Measurements from ENCODE around the gene TBC1D9.

TBC1D9 gene

GRCh38 chr4:140738139-140738538, 18.0 kb downstream of the TBC1D9 start:
- Histone ChIP-seq H2AK5ac (ENCODE audit: low read length) (no peak overlapping the region), H3K4ac (ENCODE audit: low read depth, low read length) (no peak overlapping the region), H3K4me3 (ENCODE audit: low read length) (no peak overlapping the region), H3K27me3 (ENCODE audit: insufficient read depth, low read length, poor library complexity) (no peaks in the 10 kb centered on the region), H3K27ac (ENCODE audit: low read depth, low read length) (peak overlapping the region; percentile 36), H2BK15ac (replicated peaks; ENCODE audit: low read depth) (peak overlapping the region; percentile 9), H3K79me1 (ENCODE audit: low read length) (peaks cover 1% of the 10 kb centered on the region), H3K4me1 (ENCODE audit: control insufficient read depth, low read depth, low read length) (peaks cover 25% of the 10 kb centered on the region), H3K56ac (ENCODE audit: low read length) (no peak overlapping the region), H3K18ac (ENCODE audit: low read length) (no peak overlapping the region), H3K36me3 (ENCODE audit: control insufficient read depth, insufficient read depth, low read length) (no peaks in the 10 kb centered on the region), H3K4me2 (ENCODE audit: low read length) (no peak overlapping the region), H3K79me2 (ENCODE audit: control insufficient read depth, insufficient read depth, low read length) (peaks cover 10% of the 10 kb centered on the region), H2BK5ac (ENCODE audit: low read length) (no peak overlapping the region), H3K9ac (ENCODE audit: low read length) (peak overlapping the region; percentile 17), H3K23ac (ENCODE audit: low read length) (no peak overlapping the region), H4K8ac (ENCODE audit: low read depth, low read length) (no peak overlapping the region), H2BK120ac (ENCODE audit: low read depth, low read length) (no peak overlapping the region), H4K5ac (ENCODE audit: low read length) (no peak overlapping the region)
- DNase-seq: peak; percentile 65
- no CpG with 5 or more reads among the region's 1 CpG for WGBS (ENCODE audit: extremely low coverage, insufficient coverage, low lambda C conversion rate)

- no peak overlapping the region for H3K4ac ChIP-seq (ENCODE audit: low read depth, low read length)
- H3K56ac ChIP-seq (ENCODE audit: low read length): peak overlapping the region; percentile 1
- H4K5ac ChIP-seq (ENCODE audit: low read length): no peak overlapping the region
- WGBS (ENCODE audit: extremely low coverage, insufficient coverage, low lambda C conversion rate): no CpG with 5 or more reads among the region's 6 CpGs
- no peaks in the 10 kb centered on the region for H3K36me3 ChIP-seq (ENCODE audit: control insufficient read depth, insufficient read depth, low read length)
- no peak overlapping the region for H3K23ac ChIP-seq (ENCODE audit: low read length)
- no peaks in the 10 kb centered on the region for H3K27me3 ChIP-seq (ENCODE audit: insufficient read depth, low read length, poor library complexity)
- H3K4me1 ChIP-seq (ENCODE audit: control insufficient read depth, low read depth, low read length): peaks cover 23% of the 10 kb centered on the region
- peak overlapping the region; percentile 61 for H2BK15ac ChIP-seq (replicated peaks; ENCODE audit: low read depth)
- no peak overlapping the region for H3K4me2 ChIP-seq (ENCODE audit: low read length)
- peak overlapping the region; percentile 38 for H3K27ac ChIP-seq (ENCODE audit: low read depth, low read length)
- H3K4me3 ChIP-seq (ENCODE audit: low read length): no peak overlapping the region
- DNase-seq: peak; percentile 48
- H2AK5ac ChIP-seq (ENCODE audit: low read length): no peak overlapping the region
- H2BK5ac ChIP-seq (ENCODE audit: low read length): peak overlapping the region; percentile 58
- H3K79me1 ChIP-seq (ENCODE audit: low read length): peaks cover 1% of the 10 kb centered on the region
- peak overlapping the region; percentile 86 for H2BK120ac ChIP-seq (ENCODE audit: low read depth, low read length)
- H4K8ac ChIP-seq (ENCODE audit: low read depth, low read length): no peak overlapping the region
- peak overlapping the region; percentile 1 for H3K9ac ChIP-seq (ENCODE audit: low read length)
- peaks cover 8% of the 10 kb centered on the region for H3K79me2 ChIP-seq (ENCODE audit: control insufficient read depth, insufficient read depth, low read length)
- peak overlapping the region; percentile 53 for H3K18ac ChIP-seq (ENCODE audit: low read length)
These were observed 19.4 kb downstream of the TBC1D9 start for GRCh38 chr4:140736669-140737343.

- Histone ChIP-seq H4K5ac (ENCODE audit: low read length) (no peak overlapping the region), H3K4ac (ENCODE audit: low read depth, low read length) (no peak overlapping the region), H2BK120ac (ENCODE audit: low read depth, low read length) (peak overlapping the region; percentile 86), H3K79me1 (ENCODE audit: low read length) (peaks cover 3% of the 10 kb centered on the region), H3K4me2 (ENCODE audit: low read length) (no peak overlapping the region), H2BK5ac (ENCODE audit: low read length) (peak overlapping the region; percentile 41), H2BK15ac (replicated peaks; ENCODE audit: low read depth) (no peak overlapping the region), H3K23ac (ENCODE audit: low read length) (no peak overlapping the region), H3K4me1 (ENCODE audit: control insufficient read depth, low read depth, low read length) (peaks cover 20% of the 10 kb centered on the region), H3K4me3 (ENCODE audit: low read length) (no peak overlapping the region), H3K27me3 (ENCODE audit: insufficient read depth, low read length, poor library complexity) (no peaks in the 10 kb centered on the region), H2AK5ac (ENCODE audit: low read length) (no peak overlapping the region), H3K36me3 (ENCODE audit: control insufficient read depth, insufficient read depth, low read length) (no peaks in the 10 kb centered on the region), H3K79me2 (ENCODE audit: control insufficient read depth, insufficient read depth, low read length) (peaks cover 8% of the 10 kb centered on the region), H3K9ac (ENCODE audit: low read length) (no peak overlapping the region), H3K56ac (ENCODE audit: low read length) (no peak overlapping the region), H3K27ac (ENCODE audit: low read depth, low read length) (peak overlapping the region; percentile 10), H4K8ac (ENCODE audit: low read depth, low read length) (no peak overlapping the region), H3K18ac (ENCODE audit: low read length) (no peak overlapping the region)
- no peak for DNase-seq
- WGBS (ENCODE audit: extremely low coverage, insufficient coverage, low lambda C conversion rate): no CpG with 5 or more reads among the region's 4 CpGs
These were observed 20.3 kb downstream of the TBC1D9 start for GRCh38 chr4:140735779-140736391.

- no peak overlapping the region for H3K4me2 ChIP-seq (ENCODE audit: low read length)
- H2BK5ac ChIP-seq (ENCODE audit: low read length): no peak overlapping the region
- no peak overlapping the region for H3K4me3 ChIP-seq (ENCODE audit: low read length)
- H3K56ac ChIP-seq (ENCODE audit: low read length): no peak overlapping the region
- no CpG with 5 or more reads among the region's 2 CpGs for WGBS (ENCODE audit: extremely low coverage, insufficient coverage, low lambda C conversion rate)
- peaks cover 17% of the 10 kb centered on the region for H3K4me1 ChIP-seq (ENCODE audit: control insufficient read depth, low read depth, low read length)
- H3K27ac ChIP-seq (ENCODE audit: low read depth, low read length): no peak overlapping the region
- H3K4ac ChIP-seq (ENCODE audit: low read depth, low read length): peak overlapping the region; percentile 70
- no peak overlapping the region for H4K8ac ChIP-seq (ENCODE audit: low read depth, low read length)
- H2BK15ac ChIP-seq (replicated peaks; ENCODE audit: low read depth): no peak overlapping the region
- no peak overlapping the region for H2BK120ac ChIP-seq (ENCODE audit: low read depth, low read length)
- no peak overlapping the region for H2AK5ac ChIP-seq (ENCODE audit: low read length)
- no peak overlapping the region for H3K18ac ChIP-seq (ENCODE audit: low read length)
- peaks cover 8% of the 10 kb centered on the region for H3K79me2 ChIP-seq (ENCODE audit: control insufficient read depth, insufficient read depth, low read length)
- no peak for DNase-seq
- no peaks in the 10 kb centered on the region for H3K27me3 ChIP-seq (ENCODE audit: insufficient read depth, low read length, poor library complexity)
- no peaks in the 10 kb centered on the region for H3K36me3 ChIP-seq (ENCODE audit: control insufficient read depth, insufficient read depth, low read length)
- H3K9ac ChIP-seq (ENCODE audit: low read length): no peak overlapping the region
- no peak overlapping the region for H4K5ac ChIP-seq (ENCODE audit: low read length)
- no peak overlapping the region for H3K23ac ChIP-seq (ENCODE audit: low read length)
- H3K79me1 ChIP-seq (ENCODE audit: low read length): peaks cover 4% of the 10 kb centered on the region
These were observed 20.9 kb downstream of the TBC1D9 start for GRCh38 chr4:140735317-140735716.

GRCh38 chr4:140732780-140733179, 23.4 kb downstream of the TBC1D9 start:
- Histone ChIP-seq H3K36me3 (ENCODE audit: control insufficient read depth, insufficient read depth, low read length) (no peaks in the 10 kb centered on the region), H3K4ac (ENCODE audit: low read depth, low read length) (no peak overlapping the region), H2BK120ac (ENCODE audit: low read depth, low read length) (no peak overlapping the region), H3K79me2 (ENCODE audit: control insufficient read depth, insufficient read depth, low read length) (peaks cover 4% of the 10 kb centered on the region), H3K56ac (ENCODE audit: low read length) (no peak overlapping the region), H4K5ac (ENCODE audit: low read length) (no peak overlapping the region), H2BK15ac (replicated peaks; ENCODE audit: low read depth) (no peak overlapping the region), H3K27me3 (ENCODE audit: insufficient read depth, low read length, poor library complexity) (no peaks in the 10 kb centered on the region), H3K4me1 (ENCODE audit: control insufficient read depth, low read depth, low read length) (peaks cover 9% of the 10 kb centered on the region), H3K79me1 (ENCODE audit: low read length) (peaks cover 4% of the 10 kb centered on the region), H2BK5ac (ENCODE audit: low read length) (no peak overlapping the region), H3K4me2 (ENCODE audit: low read length) (no peak overlapping the region), H2AK5ac (ENCODE audit: low read length) (no peak overlapping the region), H3K27ac (ENCODE audit: low read depth, low read length) (no peak overlapping the region), H3K9ac (ENCODE audit: low read length) (no peak overlapping the region), H4K8ac (ENCODE audit: low read depth, low read length) (no peak overlapping the region), H3K23ac (ENCODE audit: low read length) (no peak overlapping the region), H3K4me3 (ENCODE audit: low read length) (no peak overlapping the region), H3K18ac (ENCODE audit: low read length) (no peak overlapping the region)
- no CpG with 5 or more reads among the region's 2 CpGs for WGBS (ENCODE audit: extremely low coverage, insufficient coverage, low lambda C conversion rate)
- DNase-seq: no peak
